GM23248 (cell line): Measurements from ENCODE around the gene ABCA2. TPM values are rescaled to one million over a fixed set of nuclear protein-coding genes. Genes with fewer than 3 reads are reported as not detected.

ENCODE experiments used
- DNase-seq: peaks from one replicate; pipeline ENCODE4 v3.0.0-alpha.2; 2015
- H2AFZ ChIP-seq: fragments of 200-600 bp; sonication (generic); 2 replicates; pipeline ENCODE4 v1.6.1; 2016; ENCODE audit warnings: antibody characterized with exemption
- H3F3A ChIP-seq: fragments of 200-600 bp; sonication (generic); 2 replicates; pipeline ENCODE4 v1.6.1; 2016; ENCODE audit warnings: mild to moderate bottlenecking, antibody characterized with exemption, mixed run types; ENCODE audit not compliant: insufficient read depth
- H3K27ac ChIP-seq: fragments of 200-600 bp; sonication (generic); 2 replicates; pipeline ENCODE4 v1.5.1; 2016; ENCODE audit warnings: mild to moderate bottlenecking
- H3K27me3 ChIP-seq: fragments of 200-600 bp; sonication (generic); replicated peaks from 2 replicates; pipeline ENCODE4 v1.6.1; 2016; ENCODE audit warnings: mild to moderate bottlenecking; ENCODE audit not compliant: insufficient read depth
- H3K36me3 ChIP-seq: fragments of 200-600 bp; sonication (generic); 2 replicates; pipeline ENCODE4 v1.6.1; 2016; ENCODE audit warnings: low read depth, mild to moderate bottlenecking
- H3K4me1 ChIP-seq: fragments of 200-600 bp; sonication (generic); 2 replicates; pipeline ENCODE4 v1.6.1; 2016; ENCODE audit warnings: mild to moderate bottlenecking; ENCODE audit not compliant: insufficient read depth
- H3K4me2 ChIP-seq: fragments of 200-600 bp; sonication (generic); one replicate; pipeline ENCODE4 v1.6.1; 2016; ENCODE audit warnings: mild to moderate bottlenecking; ENCODE audit not compliant: unreplicated experiment
- H3K4me3 ChIP-seq: fragments of 200-600 bp; sonication (generic); 2 replicates; pipeline ENCODE4 v1.5.1; 2016; ENCODE audit warnings: mild to moderate bottlenecking
- H3K79me2 ChIP-seq: fragments of 200-600 bp; sonication (generic); 2 replicates; pipeline ENCODE4 v1.6.1; 2016; ENCODE audit warnings: mild to moderate bottlenecking; ENCODE audit not compliant: insufficient read depth
- H3K9ac ChIP-seq: fragments of 200-600 bp; sonication (generic); 2 replicates; pipeline ENCODE4 v1.6.1; 2016; ENCODE audit warnings: mild to moderate bottlenecking
- H3K9me2 ChIP-seq: fragments of 200-600 bp; sonication (generic); 2 replicates; pipeline ENCODE4 v1.6.1; 2016; ENCODE audit warnings: mixed run types, mild to moderate bottlenecking, moderate library complexity; ENCODE audit not compliant: insufficient read depth
- H3K9me3 ChIP-seq: fragments of 200-600 bp; sonication (generic); one replicate; pipeline ENCODE4 v1.6.1; 2017; ENCODE audit warnings: low read depth
- H4K20me1 ChIP-seq: fragments of 200-600 bp; sonication (generic); 2 replicates; pipeline ENCODE4 v1.6.0; 2016; ENCODE audit not compliant: insufficient read depth
- EZH2 ChIP-seq: fragments of 200-600 bp; sonication (generic); IDR thresholded peaks from 2 replicates; pipeline ENCODE4 v1.6.1; 2018; ENCODE audit warnings: antibody characterized with exemption, mild to moderate bottlenecking; ENCODE audit not compliant: insufficient read depth, poor library complexity, severe bottlenecking
- EZH2phosphoT487 ChIP-seq: fragments of 200-600 bp; sonication (generic); IDR thresholded peaks from 2 replicates; pipeline ENCODE4 v1.6.1; 2018; ENCODE audit warnings: antibody characterized with exemption, moderate library complexity, mild to moderate bottlenecking, low read depth; ENCODE audit not compliant: insufficient read depth
- WGBS, 2 experiments: methylation state at CpG; one replicate each; pipeline ENCODE4 v1.1.6; 2015 to 2017; ENCODE audit warnings: low lambda C conversion rate in 2 of 2, low coverage in 1 of 2; ENCODE audit errors: missing lambda C conversion rate in 2 of 2; 5-methylcytosine and 5-hydroxymethylcytosine counted together
- in situ Hi-C: fragments of 300-500 bp; cut with MboI; formaldehyde crosslinking; loops from 2 replicates; pipeline ENCODE4 v1.15.0; 2020
- polyA plus RNA-seq: library from polyadenylated mRNA; unstranded; fragments of >200 nt; fragmentation: Nextera tagmentation; extraction: Ambion mirVana; gene quantifications from 2 replicates; pipeline ENCODE4 v1.2.1, GENCODE V29; 2016
- total RNA-seq: library from RNA; depleted of rRNA; stranded (reverse); fragments of >200 nt; shearing (Covaris generic); gene quantifications from 2 replicates; pipeline ENCODE4 v1.2.3, GENCODE V29; 2014

The ABCA2 gene
- total and polyA plus RNA-seq, 2 experiments from 2014 or later: 21.1 to 33.2 TPM

GRCh38 chr9:136978073-136978864 lies 49.8 kb downstream of the ABCA2 start:
- Histone ChIP-seq H3K9me3 (no peaks in the 10 kb centered on the region), H4K20me1 (no peaks in the 10 kb centered on the region), H3K4me3 (peak overlapping the region; percentile 57), H3K9ac (peak overlapping the region; percentile 12; the same call in 1 of the 2 replicates), H3K9me2 (no peaks in the 10 kb centered on the region), H2AFZ (peak overlapping the region; percentile 36), H3K4me2 (peak overlapping the region; percentile 58), H3K79me2 (no peaks in the 10 kb centered on the region), H3K27me3 (no peaks in the 10 kb centered on the region), H3K36me3 (no peaks in the 10 kb centered on the region), H3K4me1 (no peaks in the 10 kb centered on the region), H3F3A (no peaks in the 10 kb centered on the region), H3K27ac (no peak overlapping the region)
- DNase-seq: peak; percentile 77
- 5 to 7% methylated on average over 33 to 73 of the region's 78 CpGs for WGBS, 2 experiments
- in situ Hi-C loops: no loop called here
- TF ChIP-seq EZH2phosphoT487: no peak
- TF ChIP-seq EZH2: no peak

- in situ Hi-C loops: no loop called here
- TF ChIP-seq EZH2: no peak
- TF ChIP-seq EZH2phosphoT487: no peak
- DNase-seq: no peak
These were observed 50.4 kb downstream of the ABCA2 start for GRCh38 chr9:136977649-136978072.

GRCh38 chr9:136977223-136977622 lies 50.8 kb downstream of the ABCA2 start, which contains the start of gene PTGDS:
TSS of gene PTGDS (plus strand) at chr9:136977504. CDS start at chr9:136977579, 75 bp downstream.
- H2AFZ ChIP-seq: peak within 1 kb of the TSS; percentile 36
- peak within 1 kb of the TSS; percentile 12; the same call in 1 of the 2 replicates for H3K9ac ChIP-seq
- no peaks in the 10 kb centered on the region for H3K4me1 ChIP-seq
- no peaks in the 10 kb centered on the region for H3K27me3 ChIP-seq
- H3K36me3 ChIP-seq: no peaks in the 10 kb centered on the region
- 57 to 67% methylated on average over 9 to 10 of the region's 10 CpGs for WGBS, 2 experiments
- no peaks in the 10 kb centered on the region for H3K9me2 ChIP-seq
- no peaks in the 10 kb centered on the region for H4K20me1 ChIP-seq
- H3K79me2 ChIP-seq: no peaks in the 10 kb centered on the region
- H3F3A ChIP-seq: no peaks in the 10 kb centered on the region
- H3K9me3 ChIP-seq: no peaks in the 10 kb centered on the region
- H3K4me3 ChIP-seq: peak within 1 kb of the TSS; percentile 57
- H3K4me2 ChIP-seq: peak within 1 kb of the TSS; percentile 58
- DNase-seq: no peak
- H3K27ac ChIP-seq: no peak within 1 kb of the TSS
- in situ Hi-C loops: no loop called here
- TF ChIP-seq EZH2 (no peak), EZH2phosphoT487 (no peak)

More at GRCh38 chr9:136977649-136978072, 50.4 kb downstream of the ABCA2 start:
- WGBS, 2 experiments: 9 to 21% methylated on average over 20 to 28 of the region's 33 CpGs
- Histone ChIP-seq H3K27ac (no peak overlapping the region), H3K9me2 (no peaks in the 10 kb centered on the region), H3K9ac (peak overlapping the region; percentile 12; the same call in 1 of the 2 replicates), H3K4me1 (no peaks in the 10 kb centered on the region), H3K27me3 (no peaks in the 10 kb centered on the region), H3K4me2 (peak overlapping the region; percentile 58), H4K20me1 (no peaks in the 10 kb centered on the region), H3K79me2 (no peaks in the 10 kb centered on the region), H3F3A (no peaks in the 10 kb centered on the region), H3K36me3 (no peaks in the 10 kb centered on the region), H2AFZ (peak overlapping the region; percentile 36), H3K4me3 (peak overlapping the region; percentile 57), H3K9me3 (no peaks in the 10 kb centered on the region)

- H3K9ac ChIP-seq: no peak overlapping the region
- 56 to 65% methylated on average over 8 to 14 of the region's 14 CpGs for WGBS, 2 experiments
- H3K27me3 ChIP-seq: no peaks in the 10 kb centered on the region
These were observed 52.4 kb downstream of the ABCA2 start for GRCh38 chr9:136975644-136976043.

More at GRCh38 chr9:136975644-136976043, 52.4 kb downstream of the ABCA2 start:
- in situ Hi-C loops: no loop called here
- Histone ChIP-seq H4K20me1 (no peaks in the 10 kb centered on the region), H3K79me2 (no peaks in the 10 kb centered on the region), H3K4me1 (no peaks in the 10 kb centered on the region), H3K9me2 (no peaks in the 10 kb centered on the region), H3K9me3 (no peaks in the 10 kb centered on the region), H3K27ac (no peak overlapping the region), H3F3A (no peaks in the 10 kb centered on the region), H3K4me2 (no peak overlapping the region), H2AFZ (no peak overlapping the region), H3K4me3 (no peak overlapping the region), H3K36me3 (no peaks in the 10 kb centered on the region)
- TF ChIP-seq EZH2phosphoT487 (no peak), EZH2 (no peak)
- DNase-seq: no peak
